ENCODE measurements around the gene P2RX7.

P2RX7 gene

GRCh38 chr12:121216102-121216501, 83.4 kb downstream of the P2RX7 start:
- CTCF ChIA-PET, result interaction anchor here (0.9 to 2.1 kb wide), 3 partner anchors 14 to 211 kb away, joined by 3 to 10 read pairs (median 3); no protein-coding TSS in a partner anchor
- no peaks in the 10 kb centered on the region for H3K9me3 ChIP-seq (ENCODE audit: control extremely low read depth in 1 of 5, control insufficient read depth in 4 of 5, insufficient read depth in 2 of 5, low read depth in 1 of 5, low read length in 4 of 5)
- H3K4me1 ChIP-seq (ENCODE audit: control extremely low read depth in 1 of 4, control insufficient read depth in 4 of 4, insufficient read depth in 4 of 4, low read length in 3 of 4), result peaks cover 0 to 22% (median 7%) of the 10 kb centered on the region in 4 experiments
- no peak overlapping the region for H3K4me3 ChIP-seq (ENCODE audit: control insufficient read depth in 1 of 7, extremely low read depth in 1 of 7, insufficient read depth in 4 of 7, low read depth in 2 of 7, low read length in 6 of 7)
- WGBS (ENCODE audit: insufficient coverage), result no CpG with 5 or more reads among the region's 4 CpGs
- H3K27me3 ChIP-seq (replicated peaks in 2 of 5; ENCODE audit: control insufficient read depth in 4 of 5, insufficient read depth in 5 of 5, low read length in 4 of 5), result no peaks in the 10 kb centered on the region
- no peak for DNase-seq
- peaks cover 2 to 34% (median 21%) of the 10 kb centered on the region in 4 experiments for H3K36me3 ChIP-seq (ENCODE audit: control insufficient read depth in 4 of 4, insufficient read depth in 4 of 4, low read length in 3 of 4)
- no peak overlapping the region for H3K27ac ChIP-seq (ENCODE audit: insufficient read depth in 1 of 2, low read depth in 1 of 2, low read length in 2 of 2, poor library complexity in 1 of 2, severe bottlenecking in 2 of 2)
- POLR2A ChIA-PET, result interaction anchor here (1.1 kb wide), 1 partner anchor 84 kb away, joined by 3 read pairs; no protein-coding TSS in a partner anchor

DNA sequence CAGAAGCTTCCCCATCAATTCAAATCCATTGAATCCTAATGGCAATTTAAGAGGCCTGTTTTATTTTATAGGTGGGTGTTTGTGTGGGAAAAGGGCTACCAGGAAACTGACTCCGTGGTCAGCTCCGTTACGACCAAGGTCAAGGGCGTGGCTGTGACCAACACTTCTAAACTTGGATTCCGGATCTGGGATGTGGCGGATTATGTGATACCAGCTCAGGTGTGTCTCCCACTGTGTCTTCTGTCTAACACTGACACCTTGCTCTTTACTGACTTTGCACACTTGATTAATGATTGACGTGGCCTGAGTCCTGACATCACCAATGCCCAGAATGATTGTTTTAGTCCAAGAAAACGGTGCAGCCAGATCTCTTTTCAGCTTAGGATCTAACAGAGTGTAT, 84.4 kb downstream of the P2RX7 start:
- H3K36me3 ChIP-seq (ENCODE audit: control insufficient read depth in 4 of 4, insufficient read depth in 4 of 4, low read length in 3 of 4), result peaks cover 2 to 39% (median 25%) of the 10 kb centered on the region in 4 experiments
- CTCF ChIA-PET, result interaction anchor here (0.6 to 2.1 kb wide), 6 partner anchors 11 to 212 kb away, joined by 3 to 10 read pairs (median 3); no protein-coding TSS in a partner anchor
- no peak for DNase-seq
- POLR2A ChIA-PET, result no interaction called here
- H3K9me3 ChIP-seq (ENCODE audit: control extremely low read depth in 1 of 5, control insufficient read depth in 4 of 5, insufficient read depth in 2 of 5, low read depth in 1 of 5, low read length in 4 of 5), result no peaks in the 10 kb centered on the region
- no peaks in the 10 kb centered on the region for H3K27me3 ChIP-seq (replicated peaks in 2 of 5; ENCODE audit: control insufficient read depth in 4 of 5, insufficient read depth in 5 of 5, low read length in 4 of 5)
- 98% methylated on average over 8 of the region's 8 CpGs for WGBS (ENCODE audit: insufficient coverage)
- H3K4me3 ChIP-seq (ENCODE audit: control insufficient read depth in 1 of 7, extremely low read depth in 1 of 7, insufficient read depth in 4 of 7, low read depth in 2 of 7, low read length in 6 of 7), result no peak overlapping the region
- H3K27ac ChIP-seq (ENCODE audit: insufficient read depth in 1 of 2, low read depth in 1 of 2, low read length in 2 of 2, poor library complexity in 1 of 2, severe bottlenecking in 2 of 2), result no peak overlapping the region
- peaks cover 0 to 19% (median 4%) of the 10 kb centered on the region in 4 experiments for H3K4me1 ChIP-seq (ENCODE audit: control extremely low read depth in 1 of 4, control insufficient read depth in 4 of 4, insufficient read depth in 4 of 4, low read length in 3 of 4)

DNA sequence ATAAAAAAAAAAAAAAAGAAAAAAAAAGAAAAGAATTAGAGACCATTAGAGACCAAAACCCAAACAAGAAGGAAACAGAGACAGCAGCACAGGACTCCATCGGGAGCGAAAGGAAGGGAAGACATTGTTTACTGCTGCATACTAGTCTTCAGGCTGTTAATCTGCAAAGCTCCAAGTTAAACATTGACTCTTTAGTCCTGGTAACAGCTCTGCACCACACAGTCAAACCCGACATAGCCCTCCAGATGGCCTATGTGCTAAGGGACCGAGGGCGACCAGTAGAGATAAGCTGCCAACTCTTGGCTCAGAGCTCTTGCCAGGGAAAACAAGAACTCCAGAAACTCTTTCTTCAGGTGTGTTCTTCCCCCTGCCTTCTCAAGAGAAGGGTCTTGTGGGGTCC, 85.1 kb downstream of the P2RX7 start:
- H3K4me1 ChIP-seq (ENCODE audit: control extremely low read depth in 1 of 4, control insufficient read depth in 4 of 4, insufficient read depth in 4 of 4, low read length in 3 of 4), result peaks cover 0 to 21% (median 6%) of the 10 kb centered on the region in 4 experiments
- H3K27ac ChIP-seq (ENCODE audit: insufficient read depth in 1 of 2, low read depth in 1 of 2, low read length in 2 of 2, poor library complexity in 1 of 2, severe bottlenecking in 2 of 2), result no peak overlapping the region
- H3K27me3 ChIP-seq (replicated peaks in 2 of 5; ENCODE audit: control insufficient read depth in 4 of 5, insufficient read depth in 5 of 5, low read length in 4 of 5), result no peaks in the 10 kb centered on the region
- no peak for DNase-seq
- ChIA-PET POLR2A (no interaction called here), CTCF (interaction anchor here (1.1 to 2.1 kb wide), 4 partner anchors 9 to 156 kb away, joined by 3 to 10 read pairs (median 4); partner anchors contain the start of gene P2RX4)
- H3K9me3 ChIP-seq (ENCODE audit: control extremely low read depth in 1 of 5, control insufficient read depth in 4 of 5, insufficient read depth in 2 of 5, low read depth in 1 of 5, low read length in 4 of 5), result no peaks in the 10 kb centered on the region
- peaks cover 6 to 43% (median 27%) of the 10 kb centered on the region in 4 experiments for H3K36me3 ChIP-seq (ENCODE audit: control insufficient read depth in 4 of 4, insufficient read depth in 4 of 4, low read length in 3 of 4)
- H3K4me3 ChIP-seq (ENCODE audit: control insufficient read depth in 1 of 7, extremely low read depth in 1 of 7, insufficient read depth in 4 of 7, low read depth in 2 of 7, low read length in 6 of 7), result no peak overlapping the region
- WGBS (ENCODE audit: insufficient coverage), result 99% methylated on average over 5 of the region's 5 CpGs

DNA sequence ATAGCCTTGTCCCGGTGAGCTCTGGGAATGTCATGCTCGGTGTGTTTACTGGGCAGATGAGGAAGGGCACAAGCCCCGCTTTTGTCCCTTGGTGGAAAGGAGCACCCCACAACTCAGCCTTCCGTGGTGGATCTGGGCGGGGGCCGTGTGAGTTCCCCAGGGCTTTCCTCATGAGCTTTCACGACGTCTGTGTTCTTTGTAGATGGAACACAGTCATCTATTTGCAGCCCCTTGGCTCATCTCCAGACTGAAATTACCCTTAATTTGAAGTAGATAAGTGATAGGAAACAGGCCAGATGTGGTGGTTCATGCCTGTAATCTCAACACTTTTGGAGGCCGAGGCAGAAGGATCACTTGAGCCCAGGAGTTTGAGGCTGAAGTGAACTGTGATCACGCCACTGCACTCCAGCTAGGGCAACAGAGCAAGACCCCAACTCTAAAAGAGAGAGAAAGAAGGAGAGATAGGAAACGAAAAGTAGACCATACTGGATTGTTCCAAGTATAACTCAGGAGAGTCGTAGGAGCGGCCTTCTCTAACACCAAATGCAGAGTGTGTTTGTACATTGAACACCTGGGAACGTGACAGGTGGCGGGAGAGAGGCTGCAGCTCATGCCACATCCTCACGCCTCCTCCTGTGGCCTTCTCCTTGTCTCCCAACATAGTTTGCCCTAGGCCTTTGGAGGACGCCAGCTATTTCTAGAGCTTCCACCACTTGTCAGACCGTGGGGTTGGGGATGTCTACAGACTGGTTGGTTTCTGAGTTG, 86.1 kb downstream of the P2RX7 start:
- H3K27me3 ChIP-seq (replicated peaks in 2 of 5; ENCODE audit: control insufficient read depth in 4 of 5, insufficient read depth in 5 of 5, low read length in 4 of 5), result no peaks in the 10 kb centered on the region
- H3K4me1 ChIP-seq (ENCODE audit: control extremely low read depth in 1 of 4, control insufficient read depth in 4 of 4, insufficient read depth in 4 of 4, low read length in 3 of 4), result peaks cover 3 to 29% (median 16%) of the 10 kb centered on the region in 4 experiments
- H3K36me3 ChIP-seq (ENCODE audit: control insufficient read depth in 4 of 4, insufficient read depth in 4 of 4, low read length in 3 of 4), result peaks cover 6 to 44% (median 29%) of the 10 kb centered on the region in 4 experiments
- no peak overlapping the region for H3K4me3 ChIP-seq (ENCODE audit: control insufficient read depth in 1 of 7, extremely low read depth in 1 of 7, insufficient read depth in 4 of 7, low read depth in 2 of 7, low read length in 6 of 7)
- no peak overlapping the region for H3K27ac ChIP-seq (ENCODE audit: insufficient read depth in 1 of 2, low read depth in 1 of 2, low read length in 2 of 2, poor library complexity in 1 of 2, severe bottlenecking in 2 of 2)
- WGBS (ENCODE audit: insufficient coverage), result 98% methylated on average over 11 of the region's 18 CpGs
- POLR2A ChIA-PET, result no interaction called here
- no peaks in the 10 kb centered on the region for H3K9me3 ChIP-seq (ENCODE audit: control extremely low read depth in 1 of 5, control insufficient read depth in 4 of 5, insufficient read depth in 2 of 5, low read depth in 1 of 5, low read length in 4 of 5)
- CTCF ChIA-PET, result interaction anchor here (1.0 to 1.4 kb wide), 4 partner anchors 10 to 156 kb away, joined by 3 to 7 read pairs (median 4); partner anchors contain the start of gene P2RX4
- no peak for DNase-seq

DNA sequence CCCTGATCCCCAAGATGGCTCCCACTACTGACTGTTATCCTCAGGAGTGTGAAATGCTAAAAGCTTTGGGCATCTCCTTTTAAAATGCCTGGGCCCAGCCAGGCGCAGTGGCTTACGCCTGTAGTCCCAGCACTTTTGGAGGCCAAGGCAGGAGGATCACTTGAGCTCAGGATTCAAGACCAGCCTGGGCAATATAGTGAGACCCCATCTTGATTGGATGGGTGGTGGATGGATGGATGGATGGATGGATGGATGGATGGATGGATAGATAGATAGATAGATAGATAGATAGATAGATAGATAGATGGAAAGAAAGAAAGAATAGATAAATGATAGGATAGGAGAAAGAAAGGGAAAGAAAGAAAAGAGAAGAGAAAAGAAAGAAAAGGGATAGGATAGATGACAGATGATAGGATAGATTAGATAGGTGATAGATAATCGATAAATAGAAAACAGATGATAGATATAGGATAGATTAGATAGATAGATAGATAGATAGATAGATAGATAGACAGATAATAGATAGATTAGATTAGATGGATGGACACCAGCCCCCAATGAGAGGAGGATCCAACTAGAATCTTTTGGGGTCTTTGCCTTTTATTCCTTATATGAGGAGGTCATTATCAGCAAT, 86.8 kb downstream of the P2RX7 start:
- H3K4me1 ChIP-seq (ENCODE audit: control extremely low read depth in 1 of 4, control insufficient read depth in 4 of 4, insufficient read depth in 4 of 4, low read length in 3 of 4), result peaks cover 3 to 27% (median 21%) of the 10 kb centered on the region in 4 experiments
- CTCF ChIA-PET, result interaction anchor here (1.0 to 1.3 kb wide), 2 partner anchors 107 to 157 kb away, joined by 3 to 7 read pairs; no protein-coding TSS in a partner anchor
- 100% methylated on average over 2 of the region's 3 CpGs for WGBS (ENCODE audit: insufficient coverage)
- peaks cover 6 to 44% (median 32%) of the 10 kb centered on the region in 4 experiments for H3K36me3 ChIP-seq (ENCODE audit: control insufficient read depth in 4 of 4, insufficient read depth in 4 of 4, low read length in 3 of 4)
- POLR2A ChIA-PET, result no interaction called here
- DNase-seq, result no peak
- H3K27me3 ChIP-seq (replicated peaks in 2 of 5; ENCODE audit: control insufficient read depth in 4 of 5, insufficient read depth in 5 of 5, low read length in 4 of 5), result no peaks in the 10 kb centered on the region
- H3K9me3 ChIP-seq (ENCODE audit: control extremely low read depth in 1 of 5, control insufficient read depth in 4 of 5, insufficient read depth in 2 of 5, low read depth in 1 of 5, low read length in 4 of 5), result no peaks in the 10 kb centered on the region
- no peak overlapping the region for H3K4me3 ChIP-seq (ENCODE audit: control insufficient read depth in 1 of 7, extremely low read depth in 1 of 7, insufficient read depth in 4 of 7, low read depth in 2 of 7, low read length in 6 of 7)
- no peak overlapping the region for H3K27ac ChIP-seq (ENCODE audit: insufficient read depth in 1 of 2, low read depth in 1 of 2, low read length in 2 of 2, poor library complexity in 1 of 2, severe bottlenecking in 2 of 2)

GRCh38 chr12:121222847-121223246, 90.2 kb downstream of the P2RX7 start:
- WGBS (ENCODE audit: insufficient coverage), result 87% methylated on average over 7 of the region's 10 CpGs
- Histone ChIP-seq H3K36me3 (ENCODE audit: control insufficient read depth in 4 of 4, insufficient read depth in 4 of 4, low read length in 3 of 4) (peaks cover 9 to 44% (median 28%) of the 10 kb centered on the region in 4 experiments), H3K9me3 (ENCODE audit: control extremely low read depth in 1 of 5, control insufficient read depth in 4 of 5, insufficient read depth in 2 of 5, low read depth in 1 of 5, low read length in 4 of 5) (no peaks in the 10 kb centered on the region), H3K4me3 (ENCODE audit: control insufficient read depth in 1 of 7, extremely low read depth in 1 of 7, insufficient read depth in 4 of 7, low read depth in 2 of 7, low read length in 6 of 7) (no peak overlapping the region), H3K4me1 (ENCODE audit: control extremely low read depth in 1 of 4, control insufficient read depth in 4 of 4, insufficient read depth in 4 of 4, low read length in 3 of 4) (peaks cover 3 to 24% (median 21%) of the 10 kb centered on the region in 4 experiments), H3K27me3 (replicated peaks in 2 of 5; ENCODE audit: control insufficient read depth in 4 of 5, insufficient read depth in 5 of 5, low read length in 4 of 5) (no peaks in the 10 kb centered on the region), H3K27ac (ENCODE audit: insufficient read depth in 1 of 2, low read depth in 1 of 2, low read length in 2 of 2, poor library complexity in 1 of 2, severe bottlenecking in 2 of 2) (no peak overlapping the region)
- CTCF ChIA-PET, result interaction anchor here (1.0 to 3.2 kb wide), 4 partner anchors 16 to 217 kb away, joined by 3 to 14 read pairs (median 4); no protein-coding TSS in a partner anchor
- POLR2A ChIA-PET, result interaction anchor here (0.6 kb wide), 1 partner anchor 56 kb away, joined by 3 read pairs; no protein-coding TSS in a partner anchor
- DNase-seq, result peak in 2 of 3 donors; percentile 28 to 36
